Breast epithelium (tissue), 4 donors: ENCODE results near the gene BTBD17. TPM values are rescaled to one million over a fixed set of nuclear protein-coding genes. Genes with fewer than 3 reads are reported as not detected.

Source experiments
- DNase-seq, 2 donors: peaks; one replicate each; pipeline ENCODE4 v3.0.0-alpha.2; 2019; ENCODE audit warnings: low spot score in 2 of 2
- H3K27ac ChIP-seq, 2 donors: fragments of 200-600 bp; sonication (generic) in 1 of 2; one replicate each; pipeline ENCODE4 v1.5.1; 2016 to 2019; ENCODE audit warnings: mild to moderate bottlenecking in 1 of 2
- H3K27me3 ChIP-seq, 2 donors: fragments of 200-600 bp; sonication (generic) in 1 of 2; one replicate each; pipeline versions ENCODE4 v1.5.1 to v1.6.0; 2017 to 2019; ENCODE audit warnings: control low read depth in 1 of 2, mild to moderate bottlenecking in 1 of 2
- H3K36me3 ChIP-seq: fragments of 200-600 bp; one replicate; pipeline ENCODE4 v1.5.1; 2019
- H3K4me1 ChIP-seq, 2 donors: fragments of 200-600 bp; sonication (generic); one replicate each; pipeline ENCODE4 v1.5.1; 2016 to 2019; ENCODE audit warnings: control low read depth in 1 of 2
- H3K4me3 ChIP-seq, 3 donors: fragments of 200-600 bp; sonication (generic); 1 replicate in 2 of 3; 2 replicates in 1 of 3; pipeline ENCODE4 v1.5.1; 2016 to 2019; ENCODE audit warnings: mild to moderate bottlenecking in 3 of 3, moderate library complexity in 2 of 3
- H3K9me3 ChIP-seq, 2 donors: fragments of 200-600 bp; sonication (generic) in 1 of 2; one replicate each; pipeline ENCODE4 v1.5.1; 2016 to 2019; ENCODE audit warnings: control low read depth in 1 of 2
- POLR2A ChIP-seq: fragments of 450-650 bp; IDR thresholded peaks from one replicate; pipeline ENCODE4 v1.6.1; 2016; ENCODE audit warnings: antibody characterized with exemption, mild to moderate bottlenecking, moderate library complexity
- POLR2AphosphoS5 ChIP-seq, 3 donors: sonication (generic); formaldehyde crosslinking; IDR thresholded peaks; one replicate each; pipeline ENCODE4 v1.6.1; 2017; ENCODE audit warnings: antibody characterized with exemption in 3 of 3
- intact Hi-C: fragments of 100-400 bp; cut with DNase I; formaldehyde crosslinking; loops from one replicate; pipeline ENCODE4 v1.15.1; 2023; ENCODE audit warnings: low total_unique reads
- total RNA-seq, 3 donors: library from RNA; depleted of rRNA; stranded (reverse); fragments of >200 nt; gene quantifications; one replicate each; pipeline ENCODE4 v1.1.0, GENCODE V29; 2016
- TF ChIP-seq, protein P1 (sequence below), 3 donors: fragments of 450-650 bp; IDR thresholded peaks; one replicate each; pipeline ENCODE4 v1.5.1; 2016 to 2017; ENCODE audit warnings: antibody characterized with exemption in 3 of 3, mild to moderate bottlenecking in 3 of 3, moderate library complexity in 3 of 3

The BTBD17 gene
- total RNA-seq, 3 donors from 2014 or later, result not detected

- TF ChIP-seq POLR2AphosphoS5 (IDR thresholded peaks at IDR 0.05) (no peak), POLR2A (no peak)
- TF ChIP-seq, protein P1, sequence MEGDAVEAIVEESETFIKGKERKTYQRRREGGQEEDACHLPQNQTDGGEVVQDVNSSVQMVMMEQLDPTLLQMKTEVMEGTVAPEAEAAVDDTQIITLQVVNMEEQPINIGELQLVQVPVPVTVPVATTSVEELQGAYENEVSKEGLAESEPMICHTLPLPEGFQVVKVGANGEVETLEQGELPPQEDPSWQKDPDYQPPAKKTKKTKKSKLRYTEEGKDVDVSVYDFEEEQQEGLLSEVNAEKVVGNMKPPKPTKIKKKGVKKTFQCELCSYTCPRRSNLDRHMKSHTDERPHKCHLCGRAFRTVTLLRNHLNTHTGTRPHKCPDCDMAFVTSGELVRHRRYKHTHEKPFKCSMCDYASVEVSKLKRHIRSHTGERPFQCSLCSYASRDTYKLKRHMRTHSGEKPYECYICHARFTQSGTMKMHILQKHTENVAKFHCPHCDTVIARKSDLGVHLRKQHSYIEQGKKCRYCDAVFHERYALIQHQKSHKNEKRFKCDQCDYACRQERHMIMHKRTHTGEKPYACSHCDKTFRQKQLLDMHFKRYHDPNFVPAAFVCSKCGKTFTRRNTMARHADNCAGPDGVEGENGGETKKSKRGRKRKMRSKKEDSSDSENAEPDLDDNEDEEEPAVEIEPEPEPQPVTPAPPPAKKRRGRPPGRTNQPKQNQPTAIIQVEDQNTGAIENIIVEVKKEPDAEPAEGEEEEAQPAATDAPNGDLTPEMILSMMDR (IDR thresholded peaks at IDR 0.05), result no peak
- intact Hi-C loops, result no loop called here
- DNase-seq, result no peak
- Histone ChIP-seq H3K27ac (no peak overlapping the region), H3K27me3 (no peaks in the 10 kb centered on the region), H3K4me1 (no peaks in the 10 kb centered on the region), H3K4me3 (no peak overlapping the region), H3K9me3 (no peaks in the 10 kb centered on the region), H3K36me3 (no peaks in the 10 kb centered on the region)
Measured at GRCh38 chr17:74387365-74388218, 25.9 kb upstream of the BTBD17 start.

DNA sequence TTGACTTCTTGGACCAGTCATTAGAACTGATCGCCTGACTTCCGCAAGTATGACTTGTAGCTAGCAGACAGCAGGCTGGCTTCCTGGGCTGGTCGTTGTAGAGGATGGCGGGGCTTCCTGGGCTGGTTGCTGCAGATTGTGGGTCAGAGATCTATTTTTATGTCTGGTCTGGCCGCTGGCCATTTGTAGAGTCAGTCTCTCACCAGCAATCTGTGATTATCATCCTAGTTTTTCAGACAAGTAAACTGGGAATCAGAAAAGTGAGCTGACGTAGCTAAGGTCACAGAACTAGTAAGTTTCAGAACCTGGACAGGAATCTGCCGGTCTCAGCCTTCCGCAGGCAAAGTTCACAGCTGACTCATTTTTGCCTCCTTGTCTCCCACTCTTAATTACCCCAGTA, 24.7 kb upstream of the BTBD17 start:
- Histone ChIP-seq H3K4me1 (no peaks in the 10 kb centered on the region), H3K27ac (no peak overlapping the region), H3K4me3 (no peak overlapping the region), H3K9me3 (no peaks in the 10 kb centered on the region), H3K36me3 (no peaks in the 10 kb centered on the region), H3K27me3 (no peaks in the 10 kb centered on the region)
- intact Hi-C loops, result no loop called here
- TF ChIP-seq POLR2AphosphoS5 (IDR thresholded peaks at IDR 0.05) (no peak), POLR2A (no peak)
- TF ChIP-seq, protein P1 (IDR thresholded peaks at IDR 0.05), result no peak
- no peak for DNase-seq

- H3K4me1 ChIP-seq, result no peaks in the 10 kb centered on the region
- no peaks in the 10 kb centered on the region for H3K27me3 ChIP-seq
- no peak overlapping the region for H3K27ac ChIP-seq
- TF ChIP-seq POLR2AphosphoS5 (IDR thresholded peaks at IDR 0.05), result no peak
- no peak for TF ChIP-seq POLR2A
- TF ChIP-seq, protein P1 (IDR thresholded peaks at IDR 0.05), result no peak
- H3K9me3 ChIP-seq, result no peaks in the 10 kb centered on the region
- DNase-seq, result no peak
- intact Hi-C loops, result no loop called here
- H3K4me3 ChIP-seq, result no peak overlapping the region
- no peaks in the 10 kb centered on the region for H3K36me3 ChIP-seq
Measured at GRCh38 chr17:74385201-74385600, 23.5 kb upstream of the BTBD17 start.

- Histone ChIP-seq H3K27ac (no peak overlapping the region), H3K27me3 (no peaks in the 10 kb centered on the region), H3K9me3 (no peaks in the 10 kb centered on the region), H3K4me1 (peaks cover 5 to 8% of the 10 kb centered on the region in 2 donors), H3K4me3 (no peak overlapping the region), H3K36me3 (no peaks in the 10 kb centered on the region)
- intact Hi-C loops, result no loop called here
- TF ChIP-seq POLR2A (no peak), POLR2AphosphoS5 (IDR thresholded peaks at IDR 0.05) (no peak)
- TF ChIP-seq, protein P1 (IDR thresholded peaks at IDR 0.05), result no peak
- no peak for DNase-seq
Measured at GRCh38 chr17:74383141-74383540, 21.5 kb upstream of the BTBD17 start.

DNA sequence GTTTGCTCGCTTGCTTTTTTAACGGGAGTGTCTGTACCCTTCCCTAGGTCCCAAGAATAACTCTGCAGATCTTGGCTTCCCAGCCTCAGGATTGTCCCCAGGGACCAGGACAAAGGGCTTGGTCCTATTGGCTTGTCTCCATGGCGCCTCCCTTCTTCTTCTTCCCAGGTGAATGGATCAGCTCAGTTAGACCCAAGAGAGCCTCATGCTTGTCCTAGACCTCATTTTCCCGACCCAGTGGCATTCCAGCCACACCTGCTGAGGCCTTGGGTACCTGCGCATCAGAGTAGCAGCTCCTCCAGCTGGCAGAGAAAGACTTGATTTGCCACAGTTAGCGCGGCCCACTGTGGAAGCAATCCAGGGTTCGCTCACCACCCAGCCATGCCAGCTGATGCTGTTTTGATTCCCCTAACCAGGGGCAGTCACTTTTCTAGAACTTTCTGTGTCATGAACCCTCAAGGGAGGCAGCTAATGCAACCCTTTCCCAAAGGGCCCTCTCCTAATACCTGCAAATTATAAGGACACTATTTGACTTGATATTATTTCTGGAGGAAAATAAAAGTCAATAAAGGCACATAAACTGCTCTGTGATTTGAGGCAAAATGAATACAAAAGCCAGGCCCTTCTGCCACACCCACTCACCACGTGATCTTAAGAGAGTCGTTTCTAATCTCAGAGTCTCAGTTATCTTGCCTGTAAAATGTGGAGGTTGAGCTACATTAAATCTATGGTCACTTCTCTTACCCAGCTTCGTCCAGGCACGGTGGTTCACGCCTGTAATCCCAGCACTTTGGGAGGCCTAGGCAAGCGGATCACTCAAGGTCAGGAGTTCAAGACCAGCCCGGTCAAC, 19.5 kb upstream of the BTBD17 start:
- H3K9me3 ChIP-seq, result no peaks in the 10 kb centered on the region
- no peaks in the 10 kb centered on the region for H3K36me3 ChIP-seq
- H3K4me1 ChIP-seq, result peaks cover 5 to 8% of the 10 kb centered on the region in 2 donors
- intact Hi-C loops, result no loop called here
- peak overlapping the region; percentile 56 to 75 for H3K27ac ChIP-seq
- no peaks in the 10 kb centered on the region for H3K27me3 ChIP-seq
- TF ChIP-seq POLR2AphosphoS5 (IDR thresholded peaks at IDR 0.05), result no peak
- TF ChIP-seq, protein P1 (IDR thresholded peaks at IDR 0.05), result peak in 1 of 3 donors; percentile 4
- no peak overlapping the region for H3K4me3 ChIP-seq
- no peak for DNase-seq
